RPMI7951 (cell line): ENCODE results near the gene PTPRG. TPM values are rescaled to one million over a fixed set of nuclear protein-coding genes. Genes with fewer than 3 reads are reported as not detected.

Source experiments
- DNase-seq: peaks from one replicate; pipeline ENCODE4 v3.0.0-alpha.2; 2012; ENCODE audit warnings: low read depth
- total RNA-seq: library from RNA; depleted of rRNA; stranded (reverse); fragments of >200 nt; shearing (Covaris generic); gene quantifications from 2 replicates; pipeline ENCODE4 v1.2.3, GENCODE V29; 2014

PTPRG gene
- total RNA-seq, 1 experiment from 2014 or later, result 43.0 TPM

- DNase-seq, result peak; percentile 46
Observed at GRCh38 chr3:61562721-61563312, 1.4 kb downstream of the PTPRG start.

- DNase-seq, result no peak
Observed at GRCh38 chr3:61563313-61564271, 2.2 kb downstream of the PTPRG start.

GRCh38 chr3:61564395-61565059 lies 3.2 kb downstream of the PTPRG start:
- DNase-seq, result peak; percentile 47

- DNase-seq, result peak; percentile 77
Observed at GRCh38 chr3:61565569-61565968, 4.2 kb downstream of the PTPRG start.

GRCh38 chr3:61568127-61568526 lies 6.8 kb downstream of the PTPRG start:
- DNase-seq, result no peak

- DNase-seq, result no peak
Observed at GRCh38 chr3:61569856-61570580, 8.6 kb downstream of the PTPRG start.

- DNase-seq, result peak; percentile 54
Observed at GRCh38 chr3:61570813-61571212, 9.4 kb downstream of the PTPRG start.

GRCh38 chr3:61571516-61572336 lies 10.4 kb downstream of the PTPRG start:
- DNase-seq, result peak; percentile 92

- no peak for DNase-seq
Observed at GRCh38 chr3:61572879-61573278, 11.5 kb downstream of the PTPRG start.

- peak; percentile 69 for DNase-seq
Observed at GRCh38 chr3:61573441-61573840, 12.1 kb downstream of the PTPRG start.

- peak; percentile 100 for DNase-seq
Observed at GRCh38 chr3:61574854-61575253, 13.5 kb downstream of the PTPRG start.

GRCh38 chr3:61575893-61576292 lies 14.5 kb downstream of the PTPRG start:
- no peak for DNase-seq

- DNase-seq, result no peak
Observed at GRCh38 chr3:61577760-61578159, 16.4 kb downstream of the PTPRG start.

GRCh38 chr3:61578667-61579367 lies 17.4 kb downstream of the PTPRG start:
- DNase-seq, result peak; percentile 71

- DNase-seq, result no peak
Observed at GRCh38 chr3:61579685-61580084, 18.3 kb downstream of the PTPRG start.

- DNase-seq, result no peak
Observed at GRCh38 chr3:61580982-61581643, 19.7 kb downstream of the PTPRG start.

GRCh38 chr3:61582287-61582686 lies 20.9 kb downstream of the PTPRG start:
- no peak for DNase-seq

GRCh38 chr3:61582846-61583245 lies 21.5 kb downstream of the PTPRG start:
- no peak for DNase-seq
